Fibroblast of the aortic adventitia (primary cell): ENCODE results near the gene OSBPL9. TPM values are rescaled to one million over a fixed set of nuclear protein-coding genes. Genes with fewer than 3 reads are reported as not detected.

Experiments used
- DNase-seq: peaks from one replicate; pipeline ENCODE4 v3.0.0-alpha.2; 2010; ENCODE audit warnings: low read depth
- H3K4me3 ChIP-seq: 2 replicates; pipeline ENCODE4 v1.5.1; 2011; ENCODE audit warnings: low read depth, mild to moderate bottlenecking, control low read depth, low read length, moderate library complexity
- CTCF ChIP-seq: IDR thresholded peaks from 2 replicates; pipeline ENCODE4 v1.5.1; 2011; ENCODE audit warnings: mild to moderate bottlenecking, low read length, control low read depth, inconsistent platforms; ENCODE audit not compliant: insufficient read depth
- total RNA-seq: library from RNA; depleted of rRNA; stranded (reverse); fragments of >200 nt; gene quantifications from 2 replicates; pipeline ENCODE4 v1.2.3, GENCODE V29; 2012; ENCODE audit warnings: low replicate concordance

The OSBPL9 gene
- total RNA-seq, 1 donor, result 52.7 TPM

- DNase-seq, result no peak
- TF ChIP-seq CTCF, result no peak
Measured at GRCh38 chr1:51610637-51611036, 6.3 kb upstream of the OSBPL9 start.

GRCh38 chr1:51612447-51612961 is 4.4 kb upstream of the OSBPL9 start:
- H3K4me3 ChIP-seq, result no peak overlapping the region
- DNase-seq, result no peak
- no peak for TF ChIP-seq CTCF

More at GRCh38 chr1:51610637-51611036, 6.3 kb upstream of the OSBPL9 start:
- no peak overlapping the region for H3K4me3 ChIP-seq

- DNase-seq, result no peak
- no peak overlapping the region for H3K4me3 ChIP-seq
- no peak for TF ChIP-seq CTCF
Measured at GRCh38 chr1:51615780-51616291, 1.1 kb upstream of the OSBPL9 start.

GRCh38 chr1:51616490-51616889 is 402 bp upstream of the OSBPL9 start:
- TF ChIP-seq CTCF, result no peak
- H3K4me3 ChIP-seq, result peak overlapping the region; percentile 55
- DNase-seq, result no peak

- TF ChIP-seq CTCF, result no peak
- H3K4me3 ChIP-seq, result peak overlapping the region; percentile 98
Measured at GRCh38 chr1:51618715-51619114, 1.8 kb downstream of the OSBPL9 start.

GRCh38 chr1:51620470-51620869 is 3.6 kb downstream of the OSBPL9 start:
- DNase-seq, result no peak
- TF ChIP-seq CTCF, result no peak
- no peak overlapping the region for H3K4me3 ChIP-seq

More at GRCh38 chr1:51618715-51619114, 1.8 kb downstream of the OSBPL9 start:
- DNase-seq, result no peak

- TF ChIP-seq CTCF, result no peak
- no peak for DNase-seq
- H3K4me3 ChIP-seq, result no peak overlapping the region
Measured at GRCh38 chr1:51621161-51621560, 4.3 kb downstream of the OSBPL9 start.
